GM18526 (cell line): ENCODE data around the gene NOS1AP.

ENCODE experiments used
- POLR2A ChIP-seq: IDR thresholded peaks from 3 replicates; pipeline ENCODE4 v1.6.1; 2011; ENCODE audit not compliant: insufficient read length; ENCODE audit errors: extremely low read depth

Gene NOS1AP

DNA sequence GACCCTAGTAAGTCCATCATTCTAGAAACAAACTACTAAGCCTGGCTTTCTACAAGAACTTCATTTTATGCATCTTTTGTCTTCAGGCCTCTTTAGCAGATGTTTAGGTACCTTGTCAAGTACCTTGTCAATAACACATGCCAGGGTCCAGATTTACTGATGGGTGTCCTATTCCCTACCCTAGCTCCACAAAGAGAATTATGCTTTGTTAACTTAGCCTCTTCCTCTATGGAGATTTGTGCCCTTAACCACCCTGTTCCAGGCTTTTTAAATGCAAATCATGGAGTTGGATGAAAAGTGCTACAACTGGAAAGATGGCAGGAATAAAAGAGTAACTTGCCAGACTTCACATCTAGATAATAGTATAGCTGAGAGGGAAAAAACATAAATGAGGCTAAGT is 264.5 kb downstream of the NOS1AP start:
- TF ChIP-seq POLR2A: no peak

GRCh38 chr1:162335126-162335525 is 265.6 kb downstream of the NOS1AP start:
- TF ChIP-seq POLR2A: no peak

- TF ChIP-seq POLR2A: no peak
Measured at GRCh38 chr1:162336621-162337285, 267.3 kb downstream of the NOS1AP start.

- TF ChIP-seq POLR2A: no peak
Measured at GRCh38 chr1:162342452-162342983, 273.0 kb downstream of the NOS1AP start.

GRCh38 chr1:162343470-162343869 is 274.0 kb downstream of the NOS1AP start:
- no peak for TF ChIP-seq POLR2A

GRCh38 chr1:162347281-162347680 is 277.8 kb downstream of the NOS1AP start:
- TF ChIP-seq POLR2A: no peak

GRCh38 chr1:162349635-162350330 is 280.3 kb downstream of the NOS1AP start:
- TF ChIP-seq POLR2A: no peak

- TF ChIP-seq POLR2A: no peak
Measured at GRCh38 chr1:162351246-162351842, 281.9 kb downstream of the NOS1AP start.

GRCh38 chr1:162353078-162353477 is 283.6 kb downstream of the NOS1AP start:
- no peak for TF ChIP-seq POLR2A

GRCh38 chr1:162353702-162354101 is 284.2 kb downstream of the NOS1AP start:
- no peak for TF ChIP-seq POLR2A

DNA sequence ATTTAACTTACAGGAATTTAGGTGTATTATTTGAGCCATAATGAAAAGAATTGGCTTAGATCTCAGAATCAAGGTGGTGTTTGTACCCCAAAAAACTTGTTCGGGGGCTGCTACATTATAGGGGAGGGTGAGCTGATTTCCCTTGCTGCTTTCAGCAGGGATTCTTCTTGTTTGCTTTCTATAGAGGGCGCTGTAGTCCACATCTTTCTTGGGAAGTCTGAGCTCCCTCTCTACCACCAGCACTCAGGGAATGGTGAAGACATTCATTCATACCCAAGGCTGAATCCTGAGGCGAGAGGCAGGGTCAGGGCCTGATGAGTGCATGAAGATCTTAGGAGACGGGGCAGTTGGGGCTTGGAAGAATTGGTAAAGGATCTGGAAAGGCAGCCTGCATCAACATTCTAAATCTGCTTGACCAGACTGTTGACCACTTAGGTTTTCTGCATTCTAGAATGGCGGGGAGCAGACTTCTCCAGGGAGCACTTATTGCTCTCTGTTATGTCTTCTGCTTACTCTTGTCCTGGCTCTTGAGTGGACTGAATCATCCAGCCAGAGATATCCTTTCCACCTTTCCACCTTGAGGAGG is 288.3 kb downstream of the NOS1AP start:
- no peak for TF ChIP-seq POLR2A

- no peak for TF ChIP-seq POLR2A
Measured at GRCh38 chr1:162358928-162359327, 289.4 kb downstream of the NOS1AP start.

DNA sequence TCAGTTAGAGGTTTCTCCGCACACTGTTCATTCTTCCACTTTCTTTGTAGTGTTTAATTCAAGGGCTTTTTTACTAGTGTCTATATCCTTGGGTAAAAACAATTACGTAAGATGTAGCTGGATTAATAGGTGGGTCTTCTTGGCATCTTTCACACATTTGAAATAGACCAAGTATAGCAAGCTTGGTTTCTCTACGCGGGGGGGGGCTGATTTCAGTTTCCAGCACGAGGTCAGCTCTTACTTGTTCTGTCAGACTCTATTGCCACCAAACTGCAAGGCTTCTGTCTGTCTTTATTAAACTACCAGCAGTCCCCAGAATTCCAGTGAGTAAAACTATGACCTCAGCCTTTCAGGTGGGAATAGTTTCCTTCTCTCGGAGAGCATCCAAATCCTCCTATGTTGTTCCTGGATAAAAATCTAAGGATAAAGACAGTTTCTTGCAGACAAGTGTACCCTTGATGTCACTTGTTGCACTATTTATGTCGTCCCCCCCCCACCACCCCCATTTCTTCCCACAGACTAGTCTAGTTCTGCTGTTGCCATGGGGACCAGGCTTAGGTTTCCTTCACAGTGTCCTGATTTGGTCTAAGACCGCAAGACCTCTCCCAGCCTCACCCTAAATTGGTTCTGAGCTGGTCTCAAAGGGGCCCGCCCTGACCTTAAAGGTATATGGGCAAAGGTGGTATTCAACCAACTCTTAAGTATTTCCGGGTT is 290.2 kb downstream of the NOS1AP start:
- no peak for TF ChIP-seq POLR2A

DNA sequence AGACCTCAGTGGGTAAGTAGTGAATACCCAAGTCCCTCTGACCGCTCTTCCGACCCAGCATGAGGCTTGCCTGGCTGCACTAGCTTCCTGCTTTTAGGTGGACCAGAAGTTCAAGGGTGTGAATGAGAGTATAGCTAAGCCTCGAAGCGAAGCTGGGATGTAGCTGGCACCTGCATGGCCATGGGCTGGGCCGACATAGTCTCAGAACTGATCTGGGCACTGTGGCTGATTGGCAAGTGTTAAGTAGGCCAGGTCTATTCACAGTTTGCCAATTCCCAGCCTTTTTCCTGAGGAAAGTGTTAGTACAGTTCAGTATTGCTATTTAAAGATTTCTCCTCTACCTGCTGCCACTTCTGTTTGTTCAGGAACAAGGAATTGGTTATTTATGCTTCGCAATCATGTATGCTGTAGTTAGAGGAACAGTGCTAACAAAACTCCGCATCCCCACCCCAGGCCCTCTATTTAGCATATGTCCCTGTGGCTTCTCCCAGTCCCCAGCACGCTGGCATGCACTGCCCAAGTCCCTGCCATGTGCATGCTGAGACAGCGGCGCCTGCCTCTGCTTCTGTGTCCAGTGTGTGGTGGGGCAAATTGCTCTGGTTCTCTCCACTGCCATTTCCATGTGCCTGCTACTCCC is 290.9 kb downstream of the NOS1AP start:
- no peak for TF ChIP-seq POLR2A

DNA sequence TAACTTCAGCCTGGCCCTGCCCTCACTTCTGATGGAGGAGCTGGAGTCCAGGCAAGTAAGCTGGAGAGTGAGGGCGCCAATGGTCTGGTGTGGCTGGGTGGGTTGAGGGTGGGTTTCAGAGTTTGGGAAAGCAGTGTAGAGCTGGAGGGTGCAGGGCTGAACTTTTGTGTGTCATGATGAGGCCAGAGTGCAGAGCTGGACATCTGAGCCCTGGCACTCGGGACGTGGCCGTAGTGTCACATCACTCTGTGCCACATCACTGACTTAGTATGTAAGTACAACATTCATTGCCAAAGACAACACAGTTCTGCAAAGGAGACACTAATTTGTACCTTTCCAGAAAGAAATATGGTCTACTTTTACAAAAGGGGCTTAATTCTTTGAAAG is 291.4 kb downstream of the NOS1AP start:
- TF ChIP-seq POLR2A: no peak
